Erythroblast (primary cell): ENCODE data around the gene SYTL1.

Experiments
- GATA1 ChIP-seq: IDR thresholded peaks from 2 replicates; pipeline ENCODE4 v1.6.1; 2011; ENCODE audit warnings: low read depth, mild to moderate bottlenecking, control low read depth, low read length, moderate library complexity
- POLR2A ChIP-seq: IDR thresholded peaks from 2 replicates; pipeline ENCODE4 v1.6.1; 2011; ENCODE audit warnings: mild to moderate bottlenecking, low read length

GRCh38 chr1:27318136-27318535 is 23.7 kb upstream of the SYTL1 start:
- no peak for TF ChIP-seq POLR2A
- TF ChIP-seq GATA1: no peak
